ENCODE results near the gene RGL3. TPM values are rescaled to one million over a fixed set of nuclear protein-coding genes. Genes with fewer than 3 reads are reported as not detected.
A peak's percentile ranks its signal among the peaks of the same experiment; 100 is the strongest.

The RGL3 gene
- total and polyA plus RNA-seq, 9 of the 15 experiments (the other 6 are each of a cell fraction or from before 2014, with no cell fraction given): 0.12 to 0.61 (median 0.32) TPM; not detected in 4

GRCh38 chr19:11435057-11435832 is 16.1 kb upstream of the RGL3 start, which contains the start of the genes ODAD3 and PRKCSH (continued):
- TF ChIP-seq RAD51 (IDR thresholded peaks at IDR 0.05; ENCODE audit: borderline replicate concordance, low read depth) (peak; percentile 98), NBN (IDR thresholded peaks at IDR 0.05; ENCODE audit: low read depth) (peak; percentile 71; the same call in 1 of the 2 replicates), POLR2B (IDR thresholded peaks at IDR 0.05; ENCODE audit: low read depth, partially characterized antibody) (peak; percentile 66), ARID2 (IDR thresholded peaks at IDR 0.05) (no peak), CREB3 (tag; conservative IDR thresholded peaks at IDR 0.05; ENCODE audit: low read depth) (0 out of 2 replicates have a peak, but pooled peaks have one; percentile 72), PHTF2 (CRISPR knock-in tag; IDR thresholded peaks at IDR 0.05) (no peak), ADNP (tag; IDR thresholded peaks at IDR 0.05) (no peak), CTCF (IDR thresholded peaks at IDR 0.05 in 2 of 3, conservative IDR thresholded peaks at IDR 0.05 in 1 of 3; ENCODE audit: insufficient read depth in 2 of 3, low read depth in 1 of 3, low read length in 3 of 3) (peak; percentile 73 to 96 (median 91)), BRD9 (IDR thresholded peaks at IDR 0.05; ENCODE audit: low read depth, partially characterized antibody) (no peak), FIP1L1 (IDR thresholded peaks at IDR 0.05; ENCODE audit: low read depth, low read length, poor library complexity, severe bottlenecking) (no peak), U2AF2 (optimal IDR thresholded peaks at IDR 0.05; ENCODE audit: low read depth, low read length) (no peak), ZBTB9 (CRISPR knock-in tag; IDR thresholded peaks at IDR 0.05) (no peak), ATF7 (IDR thresholded peaks at IDR 0.05) (peak; percentile 84), XRCC3 (IDR thresholded peaks at IDR 0.05) (no peak), HLTF (IDR thresholded peaks at IDR 0.05) (no peak), ZNF586 (CRISPR knock-in tag; conservative IDR thresholded peaks at IDR 0.05) (no peak)
- TF ChIP-seq, protein P1, sequence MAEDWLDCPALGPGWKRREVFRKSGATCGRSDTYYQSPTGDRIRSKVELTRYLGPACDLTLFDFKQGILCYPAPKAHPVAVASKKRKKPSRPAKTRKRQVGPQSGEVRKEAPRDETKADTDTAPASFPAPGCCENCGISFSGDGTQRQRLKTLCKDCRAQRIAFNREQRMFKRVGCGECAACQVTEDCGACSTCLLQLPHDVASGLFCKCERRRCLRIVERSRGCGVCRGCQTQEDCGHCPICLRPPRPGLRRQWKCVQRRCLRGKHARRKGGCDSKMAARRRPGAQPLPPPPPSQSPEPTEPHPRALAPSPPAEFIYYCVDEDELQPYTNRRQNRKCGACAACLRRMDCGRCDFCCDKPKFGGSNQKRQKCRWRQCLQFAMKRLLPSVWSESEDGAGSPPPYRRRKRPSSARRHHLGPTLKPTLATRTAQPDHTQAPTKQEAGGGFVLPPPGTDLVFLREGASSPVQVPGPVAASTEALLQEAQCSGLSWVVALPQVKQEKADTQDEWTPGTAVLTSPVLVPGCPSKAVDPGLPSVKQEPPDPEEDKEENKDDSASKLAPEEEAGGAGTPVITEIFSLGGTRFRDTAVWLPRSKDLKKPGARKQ (CRISPR knock-in tag; IDR thresholded peaks at IDR 0.05): no peak
- TF ChIP-seq, protein P2, sequence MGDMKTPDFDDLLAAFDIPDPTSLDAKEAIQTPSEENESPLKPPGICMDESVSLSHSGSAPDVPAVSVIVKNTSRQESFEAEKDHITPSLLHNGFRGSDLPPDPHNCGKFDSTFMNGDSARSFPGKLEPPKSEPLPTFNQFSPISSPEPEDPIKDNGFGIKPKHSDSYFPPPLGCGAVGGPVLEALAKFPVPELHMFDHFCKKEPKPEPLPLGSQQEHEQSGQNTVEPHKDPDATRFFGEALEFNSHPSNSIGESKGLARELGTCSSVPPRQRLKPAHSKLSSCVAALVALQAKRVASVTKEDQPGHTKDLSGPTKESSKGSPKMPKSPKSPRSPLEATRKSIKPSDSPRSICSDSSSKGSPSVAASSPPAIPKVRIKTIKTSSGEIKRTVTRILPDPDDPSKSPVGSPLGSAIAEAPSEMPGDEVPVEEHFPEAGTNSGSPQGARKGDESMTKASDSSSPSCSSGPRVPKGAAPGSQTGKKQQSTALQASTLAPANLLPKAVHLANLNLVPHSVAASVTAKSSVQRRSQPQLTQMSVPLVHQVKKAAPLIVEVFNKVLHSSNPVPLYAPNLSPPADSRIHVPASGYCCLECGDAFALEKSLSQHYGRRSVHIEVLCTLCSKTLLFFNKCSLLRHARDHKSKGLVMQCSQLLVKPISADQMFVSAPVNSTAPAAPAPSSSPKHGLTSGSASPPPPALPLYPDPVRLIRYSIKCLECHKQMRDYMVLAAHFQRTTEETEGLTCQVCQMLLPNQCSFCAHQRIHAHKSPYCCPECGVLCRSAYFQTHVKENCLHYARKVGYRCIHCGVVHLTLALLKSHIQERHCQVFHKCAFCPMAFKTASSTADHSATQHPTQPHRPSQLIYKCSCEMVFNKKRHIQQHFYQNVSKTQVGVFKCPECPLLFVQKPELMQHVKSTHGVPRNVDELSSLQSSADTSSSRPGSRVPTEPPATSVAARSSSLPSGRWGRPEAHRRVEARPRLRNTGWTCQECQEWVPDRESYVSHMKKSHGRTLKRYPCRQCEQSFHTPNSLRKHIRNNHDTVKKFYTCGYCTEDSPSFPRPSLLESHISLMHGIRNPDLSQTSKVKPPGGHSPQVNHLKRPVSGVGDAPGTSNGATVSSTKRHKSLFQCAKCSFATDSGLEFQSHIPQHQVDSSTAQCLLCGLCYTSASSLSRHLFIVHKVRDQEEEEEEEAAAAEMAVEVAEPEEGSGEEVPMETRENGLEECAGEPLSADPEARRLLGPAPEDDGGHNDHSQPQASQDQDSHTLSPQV (IDR thresholded peaks at IDR 0.05): no peak
